Esophagus muscularis mucosa (tissue), 4 donors: ENCODE results near the gene CHMP6. TPM values are rescaled to one million over a fixed set of nuclear protein-coding genes. Genes with fewer than 3 reads are reported as not detected.
"Not testable (repeated sequence)": the region's sequence is repeated elsewhere in the genome, so short reads cannot be mapped to it uniquely, and the experiment has no call there.

Source experiments
- DNase-seq: peaks from one replicate; pipeline ENCODE4 v3.0.0-alpha.2; 2017; ENCODE audit errors: extremely low spot score
- H3K27ac ChIP-seq, 4 donors: fragments of 200-600 bp; sonication (generic); replicated peaks in 1 of 4; 1 replicate in 3 of 4; 2 replicates in 1 of 4; pipeline ENCODE4 v1.5.1; 2016 to 2019; ENCODE audit warnings: mild to moderate bottlenecking in 1 of 4
- H3K27me3 ChIP-seq, 4 donors: fragments of 200-600 bp; sonication (generic); one replicate each; pipeline versions ENCODE4 v1.5.1 to v1.6.0; 2016 to 2019
- H3K36me3 ChIP-seq, 4 donors: fragments of 200-600 bp; sonication (generic); one replicate each; pipeline ENCODE4 v1.5.1; 2016 to 2019
- H3K4me1 ChIP-seq, 4 donors: fragments of 200-600 bp; sonication (generic); one replicate each; pipeline ENCODE4 v1.5.1; 2016 to 2019
- H3K4me3 ChIP-seq, 4 donors: fragments of 200-600 bp; sonication (generic); 1 replicate in 2 of 4; 2 replicates in 2 of 4; pipeline ENCODE4 v1.5.1; 2016 to 2019; ENCODE audit warnings: mild to moderate bottlenecking in 4 of 4, moderate library complexity in 1 of 4
- H3K9me3 ChIP-seq, 4 donors: fragments of 200-600 bp; sonication (generic); 1 replicate in 3 of 4; 2 replicates in 1 of 4; pipeline ENCODE4 v1.5.1; 2016 to 2019
- EP300 ChIP-seq: sonication (generic); formaldehyde crosslinking; IDR thresholded peaks from one replicate; pipeline ENCODE4 v1.6.1; 2017; ENCODE audit warnings: antibody characterized with exemption
- POLR2A ChIP-seq: fragments of 450-650 bp; IDR thresholded peaks from one replicate; pipeline ENCODE4 v1.6.1; 2017; ENCODE audit warnings: antibody characterized with exemption, moderate library complexity, mild to moderate bottlenecking, low read depth
- POLR2AphosphoS5 ChIP-seq, 2 donors: sonication (generic); formaldehyde crosslinking; IDR thresholded peaks; one replicate each; pipeline ENCODE4 v1.6.1; 2017; ENCODE audit warnings: antibody characterized with exemption in 2 of 2
- WGBS: methylation state at CpG from one replicate; pipeline ENCODE4 v1.1.5; 2018; 5-methylcytosine and 5-hydroxymethylcytosine counted together
- intact Hi-C: fragments of 100-400 bp; cut with DNase I; formaldehyde crosslinking; loops from one replicate; pipeline ENCODE4 v1.15.1; 2023
- total RNA-seq, 4 donors: library from RNA; depleted of rRNA; stranded (reverse); fragments of >200 nt; gene quantifications; one replicate each; pipeline versions ENCODE4 v1.1.0 to v1.2.1, GENCODE V29; 2016
- TF ChIP-seq, protein P1 (sequence below), 3 experiments: fragments of 200-600 bp in 2 of 3; fragments of 450-650 bp in 1 of 3; sonication (generic) in 2 of 3; IDR thresholded peaks; one replicate each; pipeline ENCODE4 v1.5.1; 2017 to 2019; ENCODE audit warnings: antibody characterized with exemption in 3 of 3, mild to moderate bottlenecking in 2 of 3, moderate library complexity in 1 of 3

CHMP6 gene
- total RNA-seq, 4 donors from 2014 or later = 17.6 to 29.2 (median 25.8) TPM

DNA sequence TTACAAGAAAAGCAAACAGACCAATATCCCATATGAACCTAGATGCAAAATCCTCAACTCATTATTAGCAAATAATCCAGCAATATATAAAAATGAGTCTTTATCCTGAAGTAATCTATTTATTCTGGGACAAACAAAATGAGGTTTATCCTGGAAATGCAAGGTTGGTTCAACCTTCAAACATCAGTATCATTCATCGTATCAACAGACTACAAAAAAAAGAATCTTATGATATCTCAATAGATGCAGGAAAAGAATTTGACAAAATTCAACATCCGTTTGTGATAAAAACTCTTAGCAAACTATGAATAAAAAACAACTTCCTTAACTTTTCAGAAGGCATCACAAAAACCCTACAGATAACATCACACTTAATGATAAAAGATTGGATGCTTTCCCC is 24.9 kb downstream of the CHMP6 start:
- H3K27ac ChIP-seq = no peak overlapping the region
- H3K36me3 ChIP-seq = no peaks in the 10 kb centered on the region
- H3K4me3 ChIP-seq = no peak overlapping the region
- H3K9me3 ChIP-seq = no peaks in the 10 kb centered on the region
- no peaks in the 10 kb centered on the region for H3K27me3 ChIP-seq
- TF ChIP-seq POLR2A = no peak
- no peak for TF ChIP-seq EP300
- TF ChIP-seq, protein P1, sequence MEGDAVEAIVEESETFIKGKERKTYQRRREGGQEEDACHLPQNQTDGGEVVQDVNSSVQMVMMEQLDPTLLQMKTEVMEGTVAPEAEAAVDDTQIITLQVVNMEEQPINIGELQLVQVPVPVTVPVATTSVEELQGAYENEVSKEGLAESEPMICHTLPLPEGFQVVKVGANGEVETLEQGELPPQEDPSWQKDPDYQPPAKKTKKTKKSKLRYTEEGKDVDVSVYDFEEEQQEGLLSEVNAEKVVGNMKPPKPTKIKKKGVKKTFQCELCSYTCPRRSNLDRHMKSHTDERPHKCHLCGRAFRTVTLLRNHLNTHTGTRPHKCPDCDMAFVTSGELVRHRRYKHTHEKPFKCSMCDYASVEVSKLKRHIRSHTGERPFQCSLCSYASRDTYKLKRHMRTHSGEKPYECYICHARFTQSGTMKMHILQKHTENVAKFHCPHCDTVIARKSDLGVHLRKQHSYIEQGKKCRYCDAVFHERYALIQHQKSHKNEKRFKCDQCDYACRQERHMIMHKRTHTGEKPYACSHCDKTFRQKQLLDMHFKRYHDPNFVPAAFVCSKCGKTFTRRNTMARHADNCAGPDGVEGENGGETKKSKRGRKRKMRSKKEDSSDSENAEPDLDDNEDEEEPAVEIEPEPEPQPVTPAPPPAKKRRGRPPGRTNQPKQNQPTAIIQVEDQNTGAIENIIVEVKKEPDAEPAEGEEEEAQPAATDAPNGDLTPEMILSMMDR (IDR thresholded peaks at IDR 0.05) = no peak
- no peak for TF ChIP-seq POLR2AphosphoS5 (IDR thresholded peaks at IDR 0.05)
- peaks cover 24 to 40% (median 38%) of the 10 kb centered on the region in 4 donors for H3K4me1 ChIP-seq
- WGBS = 88% methylated on average over 2 of the region's 2 CpGs
- DNase-seq = no peak
- intact Hi-C loops = no loop called here

DNA sequence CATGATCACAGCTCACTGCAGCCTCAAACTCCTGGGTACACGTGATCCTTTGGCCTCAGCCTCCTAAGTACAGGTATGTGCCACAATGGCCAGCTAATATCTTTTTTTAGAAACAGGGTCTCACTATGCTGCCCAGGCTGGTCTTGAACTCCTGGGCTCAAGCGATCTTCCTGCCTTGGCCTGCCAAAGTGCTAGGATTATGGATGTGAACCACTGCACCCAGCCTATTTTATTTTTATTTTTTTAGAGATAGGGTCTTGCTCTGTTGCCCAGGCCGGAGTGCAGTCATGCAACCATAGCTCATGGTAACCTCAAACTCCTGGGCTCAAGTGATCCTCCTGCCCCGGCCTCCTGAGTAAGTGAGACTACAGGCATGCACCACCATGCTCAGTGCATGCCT is 25.7 kb downstream of the CHMP6 start:
- H3K27me3 ChIP-seq, H3K36me3 ChIP-seq, H3K4me3 ChIP-seq, DNase-seq, H3K9me3 ChIP-seq, intact Hi-C loops: not testable (repeated sequence)
- peak overlapping the region in 1 of 4 donors; percentile 72 for H3K27ac ChIP-seq
- WGBS = 93% methylated on average over 4 of the region's 4 CpGs
- H3K4me1 ChIP-seq = peaks cover 25 to 47% (median 42%) of the 10 kb centered on the region in 4 donors

DNA sequence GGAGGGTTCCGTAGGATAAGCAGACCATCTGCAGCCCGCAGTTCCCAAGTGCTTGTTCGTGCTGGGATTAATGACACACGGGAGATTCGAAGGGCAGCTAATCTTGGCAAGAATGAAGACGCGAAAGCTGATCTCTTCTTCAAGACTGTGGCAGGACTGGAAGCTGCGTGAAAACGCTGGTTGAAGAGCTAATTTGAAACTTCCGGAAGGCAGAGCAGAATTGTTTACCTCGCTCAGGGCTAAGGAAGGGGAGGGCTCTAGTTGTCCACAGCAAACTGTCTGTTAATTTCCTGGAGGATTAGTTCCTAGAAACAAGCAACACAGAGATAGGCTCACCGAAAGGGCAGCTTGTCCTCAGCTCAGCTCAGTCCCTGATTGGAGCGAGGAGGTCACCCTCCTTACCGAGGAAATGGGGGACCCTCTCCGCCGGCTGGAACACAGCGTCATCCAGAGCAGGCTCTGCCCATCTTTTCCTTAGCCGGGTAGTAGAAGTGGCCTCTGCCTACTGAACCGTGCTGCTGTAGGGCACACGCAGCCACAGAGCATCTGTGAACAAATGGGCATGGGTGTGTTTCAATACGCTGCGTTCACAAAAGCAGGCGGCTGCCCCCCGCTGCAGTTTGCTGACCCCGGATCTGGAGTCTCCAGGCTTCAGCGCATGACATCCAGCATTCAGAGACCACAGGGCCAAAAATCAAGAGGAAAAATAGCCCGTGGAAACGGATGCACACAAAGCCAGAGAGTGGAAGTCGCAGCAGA is 26.6 kb downstream of the CHMP6 start:
- Histone ChIP-seq H3K36me3 (no peaks in the 10 kb centered on the region), H3K9me3 (no peaks in the 10 kb centered on the region), H3K4me3 (peak overlapping the region; percentile 39 to 54 (median 42)), H3K27ac (peak overlapping the region; percentile 58 to 75 (median 72)), H3K27me3 (no peaks in the 10 kb centered on the region), H3K4me1 (peaks cover 25 to 51% (median 42%) of the 10 kb centered on the region in 4 donors)
- intact Hi-C loops = no loop called here
- no peak for DNase-seq
- whole genome bisulfite sequencing = 19% methylated on average over 29 of the region's 29 CpGs
- peak; percentile 39 to 41 for TF ChIP-seq POLR2AphosphoS5 (IDR thresholded peaks at IDR 0.05)
- TF ChIP-seq EP300 = no peak

DNA sequence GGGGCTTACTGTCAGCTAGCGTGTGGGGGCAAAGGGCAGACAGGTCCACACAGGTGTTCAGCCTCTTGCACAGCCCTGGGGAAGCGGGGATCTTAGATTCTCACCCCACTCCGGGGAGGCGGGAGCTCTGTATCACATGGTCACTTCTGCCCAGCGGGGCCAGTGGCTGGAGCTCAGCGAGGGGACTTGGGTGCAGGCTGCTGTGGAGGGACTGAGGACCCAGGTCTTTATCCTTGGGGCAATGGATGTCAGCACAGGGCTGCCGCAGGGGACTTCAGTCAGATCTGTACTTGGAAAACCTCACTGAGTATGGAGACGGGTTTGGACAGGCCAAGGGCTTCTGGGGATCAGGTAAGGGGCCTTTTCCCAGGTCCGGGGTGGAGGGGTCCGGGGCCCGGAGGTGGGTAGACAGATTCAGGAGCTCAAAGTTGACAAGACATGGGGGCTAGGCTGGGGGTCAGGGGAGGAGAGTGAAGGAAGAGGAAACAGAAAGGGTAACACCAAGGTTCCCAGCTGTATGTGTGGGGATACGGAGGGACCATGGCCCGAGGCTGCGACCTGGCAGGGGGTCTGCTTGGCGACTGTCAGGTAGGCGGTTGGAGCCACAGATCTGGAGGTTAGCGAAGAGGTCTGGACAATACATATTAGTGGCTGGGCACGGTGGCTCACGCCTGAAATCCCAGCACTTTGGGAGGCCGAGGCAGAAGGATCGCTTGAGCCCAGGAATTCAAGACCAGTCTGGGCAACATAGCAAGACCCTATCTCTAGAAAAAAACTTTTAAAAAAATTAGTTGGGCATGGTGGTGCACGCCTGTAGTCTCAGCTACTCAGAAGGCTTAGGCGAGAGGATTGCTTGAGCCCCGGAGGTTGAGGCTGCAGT is 28.2 kb downstream of the CHMP6 start:
- peaks cover 30 to 64% (median 51%) of the 10 kb centered on the region in 4 donors for H3K4me1 ChIP-seq
- no peaks in the 10 kb centered on the region for H3K27me3 ChIP-seq
- no peak overlapping the region for H3K4me3 ChIP-seq
- TF ChIP-seq POLR2A (no peak), POLR2AphosphoS5 (IDR thresholded peaks at IDR 0.05) (no peak), EP300 (no peak)
- TF ChIP-seq, protein P1 (IDR thresholded peaks at IDR 0.05) = no peak
- no peaks in the 10 kb centered on the region for H3K9me3 ChIP-seq
- peak overlapping the region in 2 of 4 donors; percentile 75 to 86 for H3K27ac ChIP-seq
- 91% methylated on average over 22 of the region's 24 CpGs for WGBS
- intact Hi-C loops = no loop called here
- H3K36me3 ChIP-seq = no peaks in the 10 kb centered on the region
- no peak for DNase-seq

DNA sequence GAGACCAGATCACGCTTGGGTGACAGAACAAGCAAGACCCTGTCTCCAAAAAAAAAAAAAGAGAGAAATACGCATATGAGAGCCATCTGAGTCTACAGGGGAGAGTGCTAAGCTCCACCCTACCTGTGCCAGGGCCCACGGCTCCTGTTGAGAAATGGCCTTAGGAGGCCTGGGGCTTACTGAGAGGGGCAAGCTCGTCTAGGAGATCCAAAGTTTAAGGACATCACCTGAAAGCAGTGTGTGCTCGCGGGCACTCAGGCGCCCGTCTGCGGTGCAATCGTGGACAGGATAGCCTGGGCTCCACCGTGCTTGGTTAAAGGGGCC is 28.8 kb downstream of the CHMP6 start:
- Histone ChIP-seq H3K27ac (peak overlapping the region; percentile 73 to 86 (median 76)), H3K36me3 (no peaks in the 10 kb centered on the region), H3K4me1 (peaks cover 30 to 64% (median 53%) of the 10 kb centered on the region in 4 donors), H3K27me3 (no peaks in the 10 kb centered on the region), H3K4me3 (no peak overlapping the region), H3K9me3 (no peaks in the 10 kb centered on the region)
- intact Hi-C loops = no loop called here
- TF ChIP-seq, protein P1 (IDR thresholded peaks at IDR 0.05) = no peak
- TF ChIP-seq EP300 (no peak), POLR2A (no peak), POLR2AphosphoS5 (IDR thresholded peaks at IDR 0.05) (no peak)
- 89% methylated on average over 3 of the region's 11 CpGs for WGBS
- no peak for DNase-seq
